ENCODE measurements around the gene TRPM2.
"Not testable (repeated sequence)": the region's sequence is repeated elsewhere in the genome, so short reads cannot be mapped to it uniquely, and the experiment has no call there.

The TRPM2 gene

DNA sequence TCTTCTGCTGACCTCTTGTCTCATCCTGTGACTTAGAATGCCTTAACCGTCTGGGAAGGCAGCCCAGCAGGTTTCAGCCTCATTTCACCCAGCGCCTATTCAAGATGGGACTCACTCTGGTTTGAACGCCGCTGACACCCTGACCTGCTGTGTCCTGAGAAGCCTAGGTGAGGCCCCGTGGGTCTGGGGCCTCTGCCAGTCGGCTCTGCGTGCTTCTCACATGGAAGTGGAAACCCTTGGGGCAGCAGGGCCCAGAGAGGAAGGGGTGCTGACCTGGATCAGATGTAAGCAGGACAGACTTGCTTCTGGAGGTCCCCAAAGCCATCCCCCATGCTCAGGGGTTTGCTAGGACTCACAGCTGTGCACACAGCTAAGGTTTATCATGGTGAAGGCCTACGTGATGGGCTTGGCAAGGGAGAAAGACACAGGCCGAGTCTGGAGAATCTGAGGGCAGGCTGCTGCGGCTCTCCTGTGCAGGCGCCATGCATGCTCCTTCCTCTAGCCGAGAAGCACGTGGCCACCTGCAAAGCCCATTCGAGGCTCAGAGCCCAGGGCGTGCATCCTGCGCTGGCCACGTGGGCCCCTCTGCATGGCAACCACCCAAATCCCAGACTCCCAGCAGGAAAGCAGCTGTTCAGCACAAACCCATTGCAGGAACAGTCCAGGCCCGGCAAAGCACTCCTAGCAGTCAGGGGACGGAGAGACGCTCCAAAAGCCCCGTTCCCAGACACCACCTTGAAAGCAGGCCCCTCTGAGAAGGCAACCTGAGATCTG, 3.8 kb downstream of the TRPM2 start:
- H3K4me2 ChIP-seq (ENCODE audit: low read length): no peak overlapping the region
- no peak overlapping the region for H3K4me3 ChIP-seq (ENCODE audit: low read depth, low read length)
- no peak overlapping the region for H3K9ac ChIP-seq
- TF ChIP-seq, protein P1, sequence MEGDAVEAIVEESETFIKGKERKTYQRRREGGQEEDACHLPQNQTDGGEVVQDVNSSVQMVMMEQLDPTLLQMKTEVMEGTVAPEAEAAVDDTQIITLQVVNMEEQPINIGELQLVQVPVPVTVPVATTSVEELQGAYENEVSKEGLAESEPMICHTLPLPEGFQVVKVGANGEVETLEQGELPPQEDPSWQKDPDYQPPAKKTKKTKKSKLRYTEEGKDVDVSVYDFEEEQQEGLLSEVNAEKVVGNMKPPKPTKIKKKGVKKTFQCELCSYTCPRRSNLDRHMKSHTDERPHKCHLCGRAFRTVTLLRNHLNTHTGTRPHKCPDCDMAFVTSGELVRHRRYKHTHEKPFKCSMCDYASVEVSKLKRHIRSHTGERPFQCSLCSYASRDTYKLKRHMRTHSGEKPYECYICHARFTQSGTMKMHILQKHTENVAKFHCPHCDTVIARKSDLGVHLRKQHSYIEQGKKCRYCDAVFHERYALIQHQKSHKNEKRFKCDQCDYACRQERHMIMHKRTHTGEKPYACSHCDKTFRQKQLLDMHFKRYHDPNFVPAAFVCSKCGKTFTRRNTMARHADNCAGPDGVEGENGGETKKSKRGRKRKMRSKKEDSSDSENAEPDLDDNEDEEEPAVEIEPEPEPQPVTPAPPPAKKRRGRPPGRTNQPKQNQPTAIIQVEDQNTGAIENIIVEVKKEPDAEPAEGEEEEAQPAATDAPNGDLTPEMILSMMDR (IDR thresholded peaks at IDR 0.05): no peak
- no peaks in the 10 kb centered on the region for H3K36me3 ChIP-seq (ENCODE audit: control insufficient read depth, insufficient read depth, low read length)
- no peaks in the 10 kb centered on the region for H3K4me1 ChIP-seq
- no peak overlapping the region for H3K27ac ChIP-seq
- H3K27me3 ChIP-seq (ENCODE audit: control insufficient read depth, insufficient read depth, low read length): no peaks in the 10 kb centered on the region
- H2AFZ ChIP-seq: no peak overlapping the region
- no peaks in the 10 kb centered on the region for H3K79me2 ChIP-seq
- H3K9me3 ChIP-seq (ENCODE audit: control insufficient read depth, low read length): no peaks in the 10 kb centered on the region

DNA sequence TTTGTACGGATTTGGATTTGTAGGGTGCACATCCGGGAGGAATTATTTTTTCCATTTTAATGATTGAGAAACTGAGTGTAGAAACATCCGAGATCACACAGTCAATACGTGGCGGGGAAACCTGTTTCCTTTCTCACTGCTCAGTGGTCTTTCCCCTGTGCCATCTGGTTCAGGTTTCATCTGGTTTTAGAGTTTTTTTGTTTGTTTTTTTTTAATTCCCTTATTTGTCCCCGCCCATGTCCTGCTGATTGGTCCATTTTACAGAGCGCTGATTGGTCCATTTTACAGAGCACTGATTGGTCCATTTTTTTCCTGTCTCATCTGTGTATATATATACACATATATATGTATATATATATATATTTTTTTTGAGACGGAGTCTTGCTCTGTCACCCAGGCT, 6.0 kb downstream of the TRPM2 start:
- TF ChIP-seq, protein P1 (IDR thresholded peaks at IDR 0.05): no peak
- H3K27me3 ChIP-seq (ENCODE audit: control insufficient read depth, insufficient read depth, low read length): no peaks in the 10 kb centered on the region
- no peaks in the 10 kb centered on the region for H3K9me3 ChIP-seq (ENCODE audit: control insufficient read depth, low read length)
- H3K79me2 ChIP-seq: no peaks in the 10 kb centered on the region
- no peak overlapping the region for H3K4me3 ChIP-seq (ENCODE audit: low read depth, low read length)
- no peak overlapping the region for H2AFZ ChIP-seq
- no peaks in the 10 kb centered on the region for H3K4me1 ChIP-seq
- H3K36me3 ChIP-seq (ENCODE audit: control insufficient read depth, insufficient read depth, low read length): no peaks in the 10 kb centered on the region
- no peak overlapping the region for H3K4me2 ChIP-seq (ENCODE audit: low read length)
- H3K27ac ChIP-seq: no peak overlapping the region
- no peak overlapping the region for H3K9ac ChIP-seq

DNA sequence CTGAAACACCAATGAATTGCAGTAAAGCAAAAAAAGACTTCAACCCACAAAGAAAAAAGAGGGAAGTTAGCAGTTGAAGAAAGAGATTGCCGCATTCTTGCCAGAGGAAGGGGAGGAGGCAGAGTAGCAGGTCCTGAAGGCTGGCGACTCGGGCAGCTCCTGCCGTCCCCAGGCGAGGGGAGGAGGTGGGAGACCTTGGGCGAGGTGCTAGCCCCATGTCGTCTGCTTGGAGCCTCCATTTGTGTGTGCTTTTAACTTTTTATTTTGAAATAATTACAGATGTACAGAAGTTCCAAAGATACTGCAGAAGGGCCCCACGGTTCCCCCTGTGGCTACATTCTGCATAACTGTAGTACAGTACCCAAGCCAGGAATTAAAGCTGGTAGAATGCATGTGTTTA, 6.7 kb downstream of the TRPM2 start:
- Histone ChIP-seq H3K4me3 (ENCODE audit: low read depth, low read length) (no peak overlapping the region), H3K79me2 (no peaks in the 10 kb centered on the region), H3K9me3 (ENCODE audit: control insufficient read depth, low read length) (no peaks in the 10 kb centered on the region), H3K36me3 (ENCODE audit: control insufficient read depth, insufficient read depth, low read length) (no peaks in the 10 kb centered on the region), H3K4me2 (ENCODE audit: low read length) (no peak overlapping the region), H3K27me3 (ENCODE audit: control insufficient read depth, insufficient read depth, low read length) (no peaks in the 10 kb centered on the region), H3K4me1 (no peaks in the 10 kb centered on the region), H3K9ac (no peak overlapping the region), H2AFZ (no peak overlapping the region), H3K27ac (no peak overlapping the region)
- TF ChIP-seq, protein P1 (IDR thresholded peaks at IDR 0.05): no peak

DNA sequence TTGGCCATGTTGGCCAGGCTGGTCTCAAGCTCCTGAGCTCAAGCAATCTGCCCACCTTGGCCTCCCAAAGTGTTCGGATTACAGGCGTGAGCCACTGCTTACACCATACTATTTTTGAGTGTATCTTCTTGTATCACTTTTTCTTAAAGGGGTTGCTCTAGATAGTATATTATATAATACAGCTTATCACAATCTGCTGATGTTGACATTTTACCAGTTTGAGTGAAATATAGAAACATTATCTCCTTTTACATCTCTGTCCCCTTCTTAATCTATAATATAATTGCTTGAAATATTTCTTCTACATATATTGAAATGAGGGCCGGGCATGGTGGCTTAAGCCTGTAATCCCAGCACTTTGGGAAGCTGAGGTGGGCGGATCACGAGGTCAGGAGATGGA, 8.5 kb downstream of the TRPM2 start:
- not testable (repeated sequence) for H2AFZ ChIP-seq; H3K79me2 ChIP-seq; H3K4me1 ChIP-seq; H3K9ac ChIP-seq; H3K4me2 ChIP-seq (ENCODE audit: low read length); H3K9me3 ChIP-seq (ENCODE audit: control insufficient read depth, low read length); H3K27ac ChIP-seq; H3K27me3 ChIP-seq (ENCODE audit: control insufficient read depth, insufficient read depth, low read length); H3K36me3 ChIP-seq (ENCODE audit: control insufficient read depth, insufficient read depth, low read length); H3K4me3 ChIP-seq (ENCODE audit: low read depth, low read length)

DNA sequence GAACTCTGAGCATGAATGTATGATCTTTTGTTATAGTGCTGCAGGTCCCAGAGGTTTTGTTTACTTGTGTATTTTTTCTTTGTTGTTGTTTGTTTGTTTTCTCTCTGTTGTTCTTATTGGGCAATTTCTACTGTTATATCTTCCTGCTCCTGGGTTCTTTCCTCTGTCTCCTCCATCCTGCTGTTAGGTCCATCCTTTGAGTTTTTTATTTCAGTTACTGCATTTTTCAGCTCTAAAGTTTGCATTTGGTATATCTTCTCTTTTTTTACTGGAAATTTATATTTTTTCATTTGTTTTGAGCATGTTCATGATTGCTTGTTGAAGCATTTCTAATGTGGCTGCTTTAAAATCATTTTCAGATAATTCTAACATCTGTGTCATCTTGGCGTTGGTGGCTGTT, 9.9 kb downstream of the TRPM2 start:
- TF ChIP-seq, protein P1 (IDR thresholded peaks at IDR 0.05): no peak
- Histone ChIP-seq H2AFZ (no peak overlapping the region), H3K4me1 (no peaks in the 10 kb centered on the region), H3K9me3 (ENCODE audit: control insufficient read depth, low read length) (no peaks in the 10 kb centered on the region), H3K4me2 (ENCODE audit: low read length) (no peak overlapping the region), H3K27ac (no peak overlapping the region), H3K79me2 (no peaks in the 10 kb centered on the region), H3K27me3 (ENCODE audit: control insufficient read depth, insufficient read depth, low read length) (no peaks in the 10 kb centered on the region), H3K36me3 (ENCODE audit: control insufficient read depth, insufficient read depth, low read length) (no peaks in the 10 kb centered on the region), H3K9ac (no peak overlapping the region), H3K4me3 (ENCODE audit: low read depth, low read length) (no peak overlapping the region)
